ENCODE results near the gene IQUB.
A peak's percentile ranks its signal among the peaks of the same experiment; 100 is the strongest.

GRCh38 chr7:123580406-123581161 lies 46.2 kb upstream of the IQUB start:
- peak; percentile 78 for TF ChIP-seq CTCF (IDR thresholded peaks at IDR 0.05; ENCODE audit: low read depth, low read length, poor library complexity, severe bottlenecking)
- no peak for TF ChIP-seq EZH2phosphoT487 (IDR thresholded peaks at IDR 0.05; ENCODE audit: borderline replicate concordance, low read length)

Measured in DOHH2 (cell line).